SH-SY5Y (cell line): ENCODE data around the gene BCL11A.

ENCODE experiments used
- GATA2 ChIP-seq: IDR thresholded peaks from 2 replicates; pipeline ENCODE4 v1.6.1; 2011; ENCODE audit warnings: mild to moderate bottlenecking, low read depth, low read length
- GATA3 ChIP-seq: IDR thresholded peaks from 2 replicates; pipeline ENCODE4 v1.6.1; 2011; ENCODE audit warnings: low read depth, mild to moderate bottlenecking, low read length, moderate library complexity

- TF ChIP-seq GATA2 (no peak), GATA3 (no peak)
Observed at GRCh38 chr2:60453872-60454271, 99.6 kb downstream of the BCL11A start.
